G401.6 (cell line): ENCODE data around the gene LDLRAP1.
"Not testable (repeated sequence)": the region's sequence is repeated elsewhere in the genome, so short reads cannot be mapped to it uniquely, and the experiment has no call there.

ENCODE experiments used
- FAIRE-seq: peaks from 2 replicates; lab custom pipeline; 2012; peaks lifted over from hg19 to GRCh38; lab: Jason Lieb, UNC

LDLRAP1 gene

GRCh38 chr1:25577134-25577920 lies 33.9 kb downstream of the LDLRAP1 start:
- FAIRE-seq, result no peak

GRCh38 chr1:25579292-25580252 lies 36.2 kb downstream of the LDLRAP1 start:
- FAIRE-seq, result no peak

- FAIRE-seq, result no peak
These were observed 37.5 kb downstream of the LDLRAP1 start for GRCh38 chr1:25580927-25581326.

GRCh38 chr1:25581764-25582163 lies 38.4 kb downstream of the LDLRAP1 start:
- no peak for FAIRE-seq

DNA sequence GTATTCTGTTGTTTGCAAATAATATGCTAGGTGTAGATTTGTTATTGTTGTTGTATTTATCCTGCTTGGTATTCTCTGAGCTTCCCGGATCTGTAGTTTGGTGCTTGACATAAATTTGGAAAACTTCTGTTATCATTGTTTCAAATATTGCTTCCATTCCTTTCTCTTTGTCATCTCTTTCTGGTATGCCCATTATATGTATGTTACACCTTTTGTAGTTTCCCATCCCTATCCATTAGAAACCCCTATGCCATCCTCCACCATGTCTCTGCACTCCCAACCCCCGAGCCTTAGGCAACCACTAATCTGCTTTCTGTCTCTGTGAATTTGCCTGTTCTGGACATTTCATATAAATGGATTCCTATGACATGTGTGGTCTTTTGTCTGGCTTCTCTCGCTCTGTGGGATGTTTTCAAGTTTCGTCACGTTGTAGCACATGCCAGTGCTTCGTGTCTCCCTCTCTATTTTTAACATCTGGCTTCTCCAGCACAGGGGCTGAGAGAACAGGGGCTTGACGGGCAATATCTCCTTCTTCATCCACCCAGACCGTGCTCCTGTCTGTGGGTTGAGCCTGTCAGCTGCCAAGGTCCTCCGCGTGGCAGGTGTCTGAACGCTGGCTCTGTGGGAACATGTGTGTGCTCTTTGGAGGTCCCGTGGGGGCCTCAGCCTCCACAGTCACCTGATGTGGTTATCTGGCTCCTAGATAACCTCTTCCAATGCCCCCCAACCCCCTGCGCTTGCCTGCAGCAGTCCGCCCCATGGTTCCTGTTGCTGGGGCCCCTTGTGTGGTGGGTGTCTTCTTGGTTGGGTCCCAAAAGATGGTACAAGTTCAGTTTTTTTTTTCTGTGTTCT lies 40.3 kb downstream of the LDLRAP1 start:
- no peak for FAIRE-seq

- no peak for FAIRE-seq
These were observed 42.8 kb downstream of the LDLRAP1 start for GRCh38 chr1:25586181-25586588.

- FAIRE-seq, result no peak
These were observed 43.9 kb downstream of the LDLRAP1 start for GRCh38 chr1:25587290-25587689.

- FAIRE-seq, result not testable (repeated sequence)
These were observed 44.8 kb downstream of the LDLRAP1 start for GRCh38 chr1:25588224-25588623.

DNA sequence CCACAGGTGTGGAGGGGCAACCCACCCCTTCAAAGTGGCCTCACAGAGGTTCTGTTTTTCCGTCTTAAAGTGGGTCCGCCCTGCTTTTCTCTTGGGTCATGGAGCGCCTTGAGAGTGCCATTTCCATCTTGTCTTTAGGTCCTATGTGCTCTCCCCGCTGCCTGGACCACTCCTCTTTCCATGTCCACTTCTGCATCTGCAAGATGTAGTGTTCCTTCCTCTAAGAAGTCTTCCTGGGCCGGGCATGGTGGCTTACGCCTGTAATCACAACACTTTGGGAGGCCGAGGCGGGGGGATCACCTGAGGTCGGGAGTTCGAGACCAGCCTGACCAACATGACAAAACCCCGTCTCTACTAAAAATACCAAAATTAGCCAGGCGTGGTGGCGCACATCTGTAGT lies 45.4 kb downstream of the LDLRAP1 start:
- FAIRE-seq, result not testable (repeated sequence)

DNA sequence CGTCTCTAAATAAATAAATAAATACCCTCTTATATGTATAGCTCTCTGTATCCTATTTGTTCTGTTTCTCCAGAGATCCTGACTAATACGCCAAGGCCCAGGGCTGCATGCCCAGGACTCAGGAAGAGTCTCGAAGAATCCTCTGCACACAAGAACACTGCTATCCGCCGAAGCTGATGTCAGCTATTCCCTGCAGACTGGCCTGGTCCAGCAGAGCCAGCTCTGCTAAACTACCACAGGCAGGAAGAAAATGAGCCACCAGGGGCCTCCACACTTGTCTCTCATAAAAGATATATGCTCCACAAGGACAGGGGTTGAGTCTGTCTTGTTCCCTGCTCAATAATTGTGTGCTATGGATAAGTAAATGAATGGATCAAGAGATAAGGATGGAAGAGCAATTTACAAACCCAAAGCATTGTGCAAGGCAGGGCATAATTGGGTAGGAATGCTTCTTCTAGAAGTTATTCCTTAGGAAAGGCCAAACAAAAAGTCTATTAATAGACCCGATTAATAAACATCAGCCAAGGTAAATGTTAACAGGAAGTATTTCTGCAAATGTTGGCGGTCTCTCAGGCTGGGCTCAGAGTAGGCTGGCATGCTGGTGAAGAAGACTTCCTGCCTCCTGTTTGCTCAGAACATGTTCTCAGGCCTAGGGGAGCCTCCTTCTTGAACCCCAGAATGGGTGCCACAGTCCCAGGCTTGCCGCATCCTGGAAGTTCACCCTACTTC lies 46.9 kb downstream of the LDLRAP1 start:
- FAIRE-seq, result no peak

- FAIRE-seq, result no peak
These were observed 50.5 kb downstream of the LDLRAP1 start for GRCh38 chr1:25593861-25594260.

- no peak for FAIRE-seq
These were observed 51.6 kb downstream of the LDLRAP1 start for GRCh38 chr1:25594971-25595370.

- not testable (repeated sequence) for FAIRE-seq
These were observed 53.2 kb downstream of the LDLRAP1 start for GRCh38 chr1:25596641-25597040.

GRCh38 chr1:25598879-25599278 lies 55.5 kb downstream of the LDLRAP1 start:
- no peak for FAIRE-seq

DNA sequence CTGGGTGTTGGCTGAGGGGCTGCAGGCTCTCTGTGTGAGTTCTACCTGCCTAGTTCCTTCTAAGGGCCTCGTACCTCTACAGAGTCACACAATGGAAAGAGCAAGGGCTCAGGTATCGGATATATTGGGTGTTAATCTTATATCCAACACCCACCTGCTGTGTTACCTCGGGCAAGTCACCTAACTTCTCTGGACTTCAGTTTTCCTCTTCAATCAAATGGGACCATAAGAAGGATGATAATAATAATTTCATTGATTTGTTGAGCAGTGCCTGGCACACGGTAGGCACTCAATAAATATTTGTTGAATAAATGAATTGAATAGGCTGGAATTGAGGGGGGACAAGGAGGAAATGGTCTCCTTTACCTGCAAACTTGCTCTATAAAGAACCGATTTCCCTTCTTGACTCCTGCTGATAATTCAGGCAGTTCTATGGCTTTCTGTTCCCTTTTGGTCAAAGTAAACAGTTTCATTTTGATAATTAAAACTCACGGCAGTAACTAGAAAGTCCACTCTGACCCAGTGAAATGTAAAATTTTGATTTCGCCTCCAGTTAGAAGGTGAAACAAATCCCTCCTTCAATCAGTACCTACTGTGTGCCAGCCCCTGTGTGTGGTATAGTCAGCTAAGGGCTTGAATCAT lies 56.7 kb downstream of the LDLRAP1 start:
- no peak for FAIRE-seq

- not testable (repeated sequence) for FAIRE-seq
These were observed 57.7 kb downstream of the LDLRAP1 start for GRCh38 chr1:25600971-25601699.

DNA sequence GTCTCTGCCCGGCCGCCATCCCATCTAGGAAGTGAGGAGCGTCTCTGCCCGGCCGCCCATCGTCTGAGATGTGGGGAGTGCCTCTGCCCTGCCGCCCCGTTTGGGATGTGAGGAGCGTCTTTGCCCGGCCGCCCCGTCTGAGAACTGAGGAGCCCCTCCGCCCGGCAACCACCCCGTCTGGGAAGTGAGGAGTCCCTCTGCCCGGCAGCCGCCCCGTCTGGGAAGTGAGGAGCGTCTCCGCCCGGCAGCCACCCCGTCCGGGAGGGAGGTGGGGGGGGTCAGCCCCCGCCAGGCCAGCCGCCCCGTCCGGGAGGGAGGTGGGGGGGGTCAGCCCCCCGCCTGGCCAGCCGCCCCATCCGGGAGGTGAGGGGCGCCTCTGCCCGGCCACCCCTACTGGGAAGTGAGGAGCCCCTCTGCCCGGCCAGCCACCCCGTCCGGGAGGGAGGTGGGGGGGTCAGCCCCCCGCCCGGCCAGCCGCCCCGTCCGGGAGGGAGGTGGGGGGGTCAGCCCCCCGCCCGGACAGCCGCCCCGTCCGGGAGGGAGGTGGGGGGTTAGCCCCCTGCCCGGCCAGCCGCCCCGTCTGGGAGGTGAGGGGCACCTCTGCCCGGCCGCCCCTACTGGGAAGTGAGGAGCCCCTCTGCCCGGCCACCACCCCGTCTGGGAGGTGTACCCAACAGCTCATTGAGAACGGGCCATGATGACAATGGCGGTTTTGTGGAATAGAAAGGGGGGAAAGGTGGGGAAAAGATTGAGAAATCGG lies 60.6 kb downstream of the LDLRAP1 start:
- FAIRE-seq, result not testable (repeated sequence)

DNA sequence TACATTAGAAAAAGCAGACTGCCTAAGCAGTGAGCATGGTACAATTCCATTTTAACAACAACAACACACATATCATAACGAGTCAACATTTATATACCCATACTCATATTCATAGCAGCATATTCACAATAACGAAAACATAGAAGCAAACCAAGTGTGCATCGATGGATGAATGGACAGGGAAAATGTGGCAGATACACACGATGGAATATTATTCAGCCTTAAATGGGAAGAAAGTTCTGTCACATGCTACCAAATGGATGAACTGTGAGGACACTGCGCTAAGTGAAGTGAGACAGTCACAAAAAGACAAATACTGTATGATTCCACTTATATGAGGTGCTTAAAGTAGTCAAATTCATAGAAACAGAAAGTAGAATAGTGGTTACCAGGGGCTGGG lies 63.7 kb downstream of the LDLRAP1 start:
- no peak for FAIRE-seq

DNA sequence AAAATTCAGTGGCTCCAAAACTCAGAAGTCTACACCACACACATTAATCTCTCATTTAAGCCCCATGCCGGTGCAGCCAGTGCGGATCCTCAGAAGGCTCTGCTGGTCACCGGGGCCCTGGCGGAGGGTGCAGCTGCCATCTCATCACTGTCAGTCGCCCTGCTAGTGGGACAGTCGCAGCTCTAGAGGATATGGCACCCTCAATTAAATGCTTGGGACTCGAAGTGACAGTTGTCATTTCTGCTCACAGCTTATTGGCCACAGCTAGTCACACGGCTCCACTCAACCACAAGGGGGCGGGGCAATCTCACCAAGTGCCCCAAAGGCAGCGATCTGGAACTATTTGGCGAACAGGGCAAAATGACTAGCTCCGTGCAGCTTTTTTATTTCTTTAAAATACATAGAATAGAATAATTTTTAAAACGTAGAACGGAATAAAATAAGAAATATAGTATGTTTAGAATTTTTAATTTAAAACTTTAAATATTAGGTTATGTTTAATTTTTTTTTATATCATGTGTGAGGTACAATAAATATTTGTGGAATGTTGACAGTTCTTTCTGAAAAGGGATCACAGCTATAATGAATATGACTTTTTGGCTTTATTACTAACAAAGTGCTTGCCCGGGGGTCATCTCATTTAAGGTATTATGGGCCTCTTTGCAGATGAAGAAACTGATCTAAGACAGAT lies 65.2 kb downstream of the LDLRAP1 start:
- FAIRE-seq, result peak; percentile 89
